GM21786 (cell line): ENCODE results near the gene ABCC5.
A peak's percentile ranks its signal among the peaks of the same experiment; 100 is the strongest.
"Not testable (repeated sequence)": the region's sequence is repeated elsewhere in the genome, so short reads cannot be mapped to it uniquely, and the experiment has no call there.

Experiments used
- ATAC-seq: cut with Tn5 transposase; IDR thresholded peaks from one replicate; pipeline ENCODE4 v1.9.1; 2021; ENCODE audit not compliant: unreplicated experiment

ABCC5 gene

DNA sequence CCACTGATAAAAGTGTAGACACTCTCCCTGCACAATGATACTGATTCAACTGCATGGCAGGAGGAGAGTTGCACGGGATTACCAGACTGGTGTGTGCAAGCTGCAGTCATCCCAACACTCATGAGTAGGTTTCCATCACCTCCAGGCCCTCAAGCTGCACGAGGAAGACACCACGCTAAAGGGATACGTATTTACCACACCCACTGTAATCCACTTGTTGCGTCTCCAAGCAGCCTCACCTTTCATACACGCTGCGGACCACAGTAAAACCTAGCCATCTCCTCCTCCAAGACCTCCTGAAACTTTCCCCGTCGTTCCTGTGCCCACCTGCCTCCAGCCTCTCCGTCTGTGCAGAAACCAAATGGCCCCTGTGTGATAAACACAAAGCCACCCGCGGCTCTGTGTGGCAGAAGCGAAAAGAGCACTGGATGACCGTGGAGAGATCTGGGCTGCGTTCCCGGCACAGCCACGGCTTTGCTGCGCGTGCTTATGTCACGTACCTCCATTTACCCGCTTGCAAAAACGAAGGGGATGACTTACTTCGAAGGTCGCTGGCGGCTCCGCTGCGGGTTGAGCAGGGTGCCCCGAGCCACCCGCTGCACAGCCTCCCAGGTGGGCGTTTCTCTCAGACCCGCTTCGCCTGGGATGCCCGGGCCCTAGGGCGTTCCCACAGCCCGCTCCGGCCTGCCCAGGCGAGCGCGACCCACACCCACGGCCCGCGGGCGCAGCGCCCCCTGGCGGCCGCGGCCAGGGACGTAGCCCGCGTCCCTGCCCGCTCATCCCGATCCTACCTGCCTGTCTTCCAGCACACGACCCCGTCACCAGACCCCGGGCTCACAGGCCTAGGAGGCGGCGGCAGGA lies 643 bp downstream of the ABCC5 start:
- peak; percentile 67 for ATAC-seq

- ATAC-seq = no peak
Observed at GRCh38 chr3:184016169-184016570, 1.5 kb downstream of the ABCC5 start.

- no peak for ATAC-seq
Observed at GRCh38 chr3:184015381-184016019, 2.2 kb downstream of the ABCC5 start.

GRCh38 chr3:184011937-184012889 lies 5.5 kb downstream of the ABCC5 start:
- no peak for ATAC-seq

GRCh38 chr3:184011230-184011876 lies 6.3 kb downstream of the ABCC5 start:
- no peak for ATAC-seq

DNA sequence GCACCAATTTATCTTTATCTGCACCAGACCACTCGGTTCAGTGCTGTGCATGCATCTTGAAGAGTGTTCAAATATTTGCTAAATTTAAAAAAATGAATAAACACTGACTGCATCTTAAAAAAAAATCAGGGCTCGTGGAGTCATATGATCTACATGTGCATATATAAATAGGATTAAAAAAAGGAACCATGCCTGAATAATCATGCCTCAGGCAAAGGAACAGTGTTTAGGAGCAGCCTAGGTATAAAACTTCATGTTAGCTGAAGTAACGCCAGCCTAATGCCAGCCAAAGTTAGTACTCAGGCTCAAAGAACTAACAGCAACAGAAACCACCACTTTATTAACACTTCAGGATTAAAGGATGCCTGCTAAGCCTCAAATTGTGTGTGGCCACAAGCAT lies 9.5 kb downstream of the ABCC5 start:
- no peak for ATAC-seq

DNA sequence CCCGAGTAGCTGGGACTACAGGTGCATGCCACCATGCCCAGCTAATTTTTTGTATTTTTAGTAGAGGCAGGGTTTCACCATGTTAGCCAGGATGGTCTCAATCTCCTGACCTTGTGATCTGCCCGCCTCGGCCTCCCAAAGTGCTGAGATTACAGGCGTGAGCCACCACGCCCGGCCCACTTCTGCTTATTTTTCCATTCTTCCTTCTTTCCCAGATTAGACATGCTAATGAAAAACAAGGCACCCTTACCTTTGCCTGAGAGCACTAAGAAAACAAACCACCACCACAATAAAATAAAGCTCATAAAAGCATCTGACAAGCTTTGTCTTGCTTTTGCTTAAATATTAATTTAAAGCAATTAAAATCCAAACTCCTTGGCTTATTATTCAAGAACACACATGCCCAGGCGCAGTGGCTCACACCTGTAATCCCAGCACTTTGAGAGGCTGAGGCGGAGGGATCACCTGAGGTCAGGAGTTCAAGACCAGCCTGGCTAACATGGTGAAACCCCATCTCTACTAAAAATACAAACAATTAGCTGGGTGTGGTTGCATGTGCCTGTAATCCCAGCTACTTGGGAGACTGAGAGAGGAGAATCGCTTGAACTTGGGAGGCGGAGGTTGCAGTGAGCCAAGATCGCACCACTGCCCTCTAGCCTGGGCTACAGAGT lies 10.4 kb downstream of the ABCC5 start:
- not testable (repeated sequence) for ATAC-seq

GRCh38 chr3:184005941-184006507 lies 11.7 kb downstream of the ABCC5 start:
- peak; percentile 90 for ATAC-seq

DNA sequence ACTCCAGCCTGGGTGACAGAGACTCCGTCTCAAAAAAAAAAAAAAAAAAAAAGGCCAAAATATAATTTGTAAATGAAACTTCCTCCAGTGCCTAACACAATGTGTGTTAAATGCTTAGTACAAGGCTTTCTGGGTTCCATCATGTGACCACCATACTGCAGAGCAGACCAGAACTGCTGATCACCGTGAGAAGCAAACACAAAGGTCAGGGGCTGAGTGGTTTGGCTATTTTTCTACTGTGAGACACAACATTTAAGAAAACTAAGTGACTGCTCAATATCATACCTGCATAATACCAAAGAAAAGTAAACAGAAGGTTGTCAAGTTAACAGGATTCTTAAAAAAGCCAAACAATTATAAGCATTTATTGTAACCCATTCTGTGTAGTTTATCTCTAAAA lies 13.2 kb downstream of the ABCC5 start:
- ATAC-seq = no peak

DNA sequence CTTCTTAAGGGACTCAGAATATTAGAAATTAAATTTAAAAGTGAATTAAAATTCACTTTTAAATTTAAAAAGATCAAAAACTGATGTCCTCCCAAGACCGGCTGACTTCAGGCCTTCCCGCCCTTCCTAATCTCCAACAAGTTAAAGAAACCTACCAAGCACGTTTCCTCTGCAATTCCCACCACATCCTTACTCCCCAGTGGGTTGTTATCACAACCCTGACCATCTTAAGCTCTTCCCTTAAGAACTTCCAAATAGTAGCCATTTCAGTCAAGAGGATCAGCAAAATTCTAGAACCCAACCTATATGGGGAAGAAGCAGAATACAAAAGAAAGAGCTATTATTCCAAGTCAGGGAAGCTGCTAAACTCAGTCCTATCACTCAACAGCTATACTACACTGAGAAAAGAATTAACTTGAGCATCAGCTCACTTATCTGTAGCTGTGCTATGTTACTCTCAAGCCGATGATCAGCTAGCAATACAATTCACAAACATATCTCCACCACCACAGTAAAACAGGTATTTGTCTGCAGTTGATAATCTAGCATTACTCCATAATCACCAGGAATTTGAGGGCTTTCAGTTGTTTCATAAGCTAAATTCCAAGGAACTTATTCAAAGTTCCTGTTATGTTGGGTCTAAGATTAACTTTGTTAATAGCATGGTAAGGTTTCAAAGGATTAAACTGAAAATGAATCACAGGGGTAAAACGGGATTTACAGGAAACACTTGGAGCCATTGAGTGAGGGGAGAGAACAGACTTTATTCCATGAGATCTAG lies 14.3 kb downstream of the ABCC5 start:
- ATAC-seq = no peak

- no peak for ATAC-seq
Observed at GRCh38 chr3:184002469-184002868, 15.2 kb downstream of the ABCC5 start.

DNA sequence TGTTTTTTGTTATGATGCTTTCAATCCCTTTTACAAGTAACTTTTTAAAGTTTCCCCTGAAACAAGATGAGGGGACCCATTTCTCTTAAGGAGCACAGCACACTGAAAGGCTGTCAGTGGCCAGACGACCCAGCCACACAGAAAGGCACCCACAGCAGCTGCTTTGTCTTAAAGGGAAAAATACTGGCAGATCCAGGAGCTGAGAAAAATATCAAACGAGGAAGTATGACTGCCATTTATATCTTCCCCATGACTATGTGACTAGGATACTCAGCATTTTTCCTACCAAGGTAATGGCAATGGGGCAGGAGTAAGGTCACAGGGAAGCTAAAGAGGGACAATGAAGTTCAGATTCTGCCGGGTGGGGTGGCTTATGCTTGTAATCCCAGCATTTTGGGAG lies 15.9 kb downstream of the ABCC5 start:
- no peak for ATAC-seq

DNA sequence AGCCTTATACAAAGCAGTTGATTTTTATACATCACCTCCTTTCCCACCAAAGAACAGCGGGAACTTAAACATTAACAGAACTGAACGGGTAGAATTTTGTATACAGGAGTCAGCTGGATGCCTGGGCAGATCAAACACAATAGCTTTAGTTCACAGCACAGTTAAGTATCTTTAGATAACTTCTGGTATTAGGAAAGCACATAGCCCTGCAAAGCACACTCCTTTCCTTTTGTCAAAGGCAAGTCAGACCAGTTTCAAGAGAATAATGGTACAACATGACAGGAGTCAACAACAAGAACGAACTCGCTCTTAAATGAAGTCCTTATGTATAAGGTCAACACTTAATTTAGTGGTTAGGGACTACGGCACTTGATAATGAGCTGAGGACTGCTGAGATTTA lies 26.3 kb downstream of the ABCC5 start:
- ATAC-seq = no peak

GRCh38 chr3:183988216-183988790 lies 29.4 kb downstream of the ABCC5 start:
- ATAC-seq = no peak

- no peak for ATAC-seq
Observed at GRCh38 chr3:183987000-183987600, 30.6 kb downstream of the ABCC5 start.

- ATAC-seq = no peak
Observed at GRCh38 chr3:183984749-183985729, 32.6 kb downstream of the ABCC5 start.

- ATAC-seq = no peak
Observed at GRCh38 chr3:183984127-183984740, 33.5 kb downstream of the ABCC5 start.
